Psoas muscle (tissue), 8 donors: ENCODE data around the gene GRM1. TPM values are rescaled to one million over a fixed set of nuclear protein-coding genes. Genes with fewer than 3 reads are reported as not detected.

ENCODE experiments used
- ATAC-seq, 4 donors: fragments of 200-7000 bp; cut with Tn5 transposase; one replicate each; pipeline ENCODE4 v1.9.1; 2020; ENCODE audit warnings: moderate library complexity in 3 of 4, mild to moderate bottlenecking in 2 of 4
- DNase-seq, 2 donors: peaks; one replicate each; pipeline ENCODE4 v3.0.0-alpha.2; 2020
- H3K27ac ChIP-seq: fragments of 200-600 bp; one replicate; pipeline ENCODE4 v1.8.0; 2022
- H3K27me3 ChIP-seq, 3 donors: fragments of 200-600 bp in 1 of 3; one replicate each; pipeline versions ENCODE4 v1.6.1 to v1.8.0; 2013 to 2022; ENCODE audit warnings: low read length in 2 of 3, mild to moderate bottlenecking in 2 of 3, moderate library complexity in 1 of 3; ENCODE audit not compliant: insufficient read depth in 3 of 3
- H3K36me3 ChIP-seq, 2 donors: fragments of 200-600 bp in 1 of 2; one replicate each; pipeline versions ENCODE4 v1.6.1 to v1.8.0; 2013 to 2022; ENCODE audit warnings: low read depth in 1 of 2, mild to moderate bottlenecking in 1 of 2, moderate library complexity in 1 of 2; ENCODE audit not compliant: insufficient read depth in 1 of 2
- H3K4me1 ChIP-seq: fragments of 200-600 bp; one replicate; pipeline ENCODE4 v1.8.0; 2022
- H3K4me3 ChIP-seq: fragments of 200-600 bp; one replicate; pipeline ENCODE4 v1.8.0; 2022; ENCODE audit warnings: mild to moderate bottlenecking
- H3K9me3 ChIP-seq: fragments of 200-600 bp; one replicate; pipeline ENCODE4 v1.8.0; 2022
- CTCF ChIP-seq: fragments of 200-600 bp; IDR thresholded peaks from one replicate; pipeline ENCODE4 v1.8.0; 2022; ENCODE audit warnings: antibody characterized with exemption
- WGBS, 3 donors: extraction: QIAGEN DNeasy Blood & Tissue Kit; methylation state at CpG; one replicate each; pipeline versions ENCODE4 v1.1.6 to v1.1.7; 2013; 5-methylcytosine and 5-hydroxymethylcytosine counted together
- intact Hi-C, 2 donors: fragments of 100-400 bp; cut with DNase I; formaldehyde crosslinking; loops; one replicate each; pipeline versions ENCODE4 v1.11.0 to v1.14.2; 2022
- polyA plus RNA-seq, 3 donors: library from polyadenylated mRNA; stranded (reverse); fragments of 200-250 nt; gene quantifications; one replicate each; pipeline ENCODE4 v1.2.3, GENCODE V29; 2013
- total RNA-seq, 4 donors: library from RNA; stranded (reverse); fragmentation: NEBNext Ultra II Directional in 2 of 4; extraction: Animal tissue kit (Norgen Biotek cat#: 25700) in 2 of 4; gene quantifications; one replicate each; pipeline versions ENCODE4 v1.2.1 to v1.2.4, GENCODE V29; 2021 to 2023
- donor health status: healthy with polysubstance abuse.
- donor health status: DM: no; HTN: no; CAD: no; lungs with moderate emphysema.
- donor health status: Bipolar disorder and iron deficiency.
- donor health status: healthy.
- donor health status: DM: yes; HTN: yes; CAD: no.
- donor health status: DM: no; HTN: no; CAD: no.
- donor health status: DM: no; HTN: no; CAD: no.
- donor health status: DM: yes; HTN: yes; CAD: no.

The GRM1 gene
- total and polyA plus RNA-seq, 7 donors = 0.03 to 2.6 (median 0.07) TPM; not detected in 4

- ATAC-seq (no peak), DNase-seq (no peak)
- H3K9me3 ChIP-seq = no peaks in the 10 kb centered on the region
- intact Hi-C loops = no loop called here
- H3K4me3 ChIP-seq = no peak overlapping the region
- no peaks in the 10 kb centered on the region for H3K27me3 ChIP-seq
- H3K36me3 ChIP-seq = no peaks in the 10 kb centered on the region
- H3K27ac ChIP-seq = no peak overlapping the region
- H3K4me1 ChIP-seq = no peaks in the 10 kb centered on the region
- WGBS, 3 donors = 14 to 38% (median 24%) methylated on average over 2 of the region's 2 CpGs
- no peak for TF ChIP-seq CTCF
Measured at GRCh38 chr6:146200176-146200575, 171.3 kb downstream of the GRM1 start.

GRCh38 chr6:146202570-146202969, 173.7 kb downstream of the GRM1 start:
- WGBS, 3 donors = 73 to 79% (median 75%) methylated on average over 9 of the region's 9 CpGs
- no peaks in the 10 kb centered on the region for H3K27me3 ChIP-seq
- H3K36me3 ChIP-seq = no peaks in the 10 kb centered on the region
- no peak overlapping the region for H3K27ac ChIP-seq
- ATAC-seq (no peak), DNase-seq (no peak)
- H3K9me3 ChIP-seq = no peaks in the 10 kb centered on the region
- H3K4me1 ChIP-seq = no peaks in the 10 kb centered on the region
- intact Hi-C loops = no loop called here
- no peak for TF ChIP-seq CTCF
- H3K4me3 ChIP-seq = no peak overlapping the region

- TF ChIP-seq CTCF = no peak
- DNase-seq (no peak), ATAC-seq (no peak)
- no peaks in the 10 kb centered on the region for H3K36me3 ChIP-seq
- H3K4me1 ChIP-seq = no peaks in the 10 kb centered on the region
- 79 to 83% (median 79%) methylated on average over 3 of the region's 3 CpGs for WGBS, 3 donors
- intact Hi-C loops = no loop called here
- H3K4me3 ChIP-seq = no peak overlapping the region
- H3K27me3 ChIP-seq = no peaks in the 10 kb centered on the region
- H3K27ac ChIP-seq = no peak overlapping the region
- no peaks in the 10 kb centered on the region for H3K9me3 ChIP-seq
Measured at GRCh38 chr6:146209942-146210341, 181.1 kb downstream of the GRM1 start.

GRCh38 chr6:146210406-146211083, 181.7 kb downstream of the GRM1 start:
- no peak for TF ChIP-seq CTCF
- intact Hi-C loops = no loop called here
- Histone ChIP-seq H3K27ac (no peak overlapping the region), H3K9me3 (no peaks in the 10 kb centered on the region), H3K27me3 (no peaks in the 10 kb centered on the region), H3K4me1 (no peaks in the 10 kb centered on the region), H3K36me3 (no peaks in the 10 kb centered on the region), H3K4me3 (no peak overlapping the region)
- DNase-seq (no peak), ATAC-seq (no peak)
- 84 to 87% (median 85%) methylated on average over 4 of the region's 4 CpGs for WGBS, 3 donors

GRCh38 chr6:146211646-146212045, 182.8 kb downstream of the GRM1 start:
- H3K9me3 ChIP-seq = no peaks in the 10 kb centered on the region
- DNase-seq (no peak), ATAC-seq (no peak)
- no peaks in the 10 kb centered on the region for H3K4me1 ChIP-seq
- no peaks in the 10 kb centered on the region for H3K36me3 ChIP-seq
- no peak overlapping the region for H3K4me3 ChIP-seq
- no peak overlapping the region for H3K27ac ChIP-seq
- H3K27me3 ChIP-seq = no peaks in the 10 kb centered on the region
- WGBS, 3 donors = 73 to 85% (median 75%) methylated on average over 2 of the region's 2 CpGs
- no peak for TF ChIP-seq CTCF
- intact Hi-C loops = no loop called here
